Measurements from ENCODE around the gene CHST11. TPM values are rescaled to one million over a fixed set of nuclear protein-coding genes. Genes with fewer than 3 reads are reported as not detected.
A peak's percentile ranks its signal among the peaks of the same experiment; 100 is the strongest.

Gene CHST11
- total RNA-seq, 1 experiment from 2014 or later = 1.1 TPM

DNA sequence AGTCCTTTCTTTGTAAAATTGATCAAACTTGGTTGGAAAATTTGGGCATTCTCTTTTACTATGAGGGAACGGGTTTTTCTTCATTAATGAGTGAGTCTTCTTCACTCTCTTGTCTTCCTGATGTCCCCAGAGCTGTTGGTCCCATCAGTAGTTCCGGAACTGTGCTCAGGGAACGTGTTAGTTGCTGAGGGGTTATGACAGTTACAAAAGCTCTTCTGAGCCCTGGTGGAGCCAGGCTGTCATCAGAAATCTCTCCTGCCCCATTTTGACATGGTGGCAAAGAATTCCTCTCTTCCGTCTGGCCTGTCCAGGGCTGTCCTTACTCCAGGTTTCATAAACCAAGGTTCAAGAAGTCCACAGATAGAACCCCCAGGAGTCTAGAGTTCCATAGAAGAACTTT lies 292.8 kb downstream of the CHST11 start:
- intact Hi-C loops (cut with micrococcal nuclease; ENCODE audit: unreplicated experiment) = no loop called here
- Mint-ChIP-seq H3K9me3 (ENCODE audit: low read depth, unreplicated experiment) (no peaks in the 10 kb centered on the region), H3K27ac (ENCODE audit: unreplicated experiment) (no peak overlapping the region), H3K27me3 (ENCODE audit: unreplicated experiment) (peaks cover 48% of the 10 kb centered on the region), H3K36me3 (ENCODE audit: insufficient read depth, unreplicated experiment) (no peaks in the 10 kb centered on the region), H3K4me1 (ENCODE audit: low read depth, unreplicated experiment) (peaks cover 5% of the 10 kb centered on the region), H3K4me3 (ENCODE audit: low read depth, unreplicated experiment) (no peak overlapping the region)
- TF ChIP-seq, protein P1, sequence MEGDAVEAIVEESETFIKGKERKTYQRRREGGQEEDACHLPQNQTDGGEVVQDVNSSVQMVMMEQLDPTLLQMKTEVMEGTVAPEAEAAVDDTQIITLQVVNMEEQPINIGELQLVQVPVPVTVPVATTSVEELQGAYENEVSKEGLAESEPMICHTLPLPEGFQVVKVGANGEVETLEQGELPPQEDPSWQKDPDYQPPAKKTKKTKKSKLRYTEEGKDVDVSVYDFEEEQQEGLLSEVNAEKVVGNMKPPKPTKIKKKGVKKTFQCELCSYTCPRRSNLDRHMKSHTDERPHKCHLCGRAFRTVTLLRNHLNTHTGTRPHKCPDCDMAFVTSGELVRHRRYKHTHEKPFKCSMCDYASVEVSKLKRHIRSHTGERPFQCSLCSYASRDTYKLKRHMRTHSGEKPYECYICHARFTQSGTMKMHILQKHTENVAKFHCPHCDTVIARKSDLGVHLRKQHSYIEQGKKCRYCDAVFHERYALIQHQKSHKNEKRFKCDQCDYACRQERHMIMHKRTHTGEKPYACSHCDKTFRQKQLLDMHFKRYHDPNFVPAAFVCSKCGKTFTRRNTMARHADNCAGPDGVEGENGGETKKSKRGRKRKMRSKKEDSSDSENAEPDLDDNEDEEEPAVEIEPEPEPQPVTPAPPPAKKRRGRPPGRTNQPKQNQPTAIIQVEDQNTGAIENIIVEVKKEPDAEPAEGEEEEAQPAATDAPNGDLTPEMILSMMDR (IDR thresholded peaks at IDR 0.05; ENCODE audit: unreplicated experiment) = no peak
- no TSS peak for BruUV-seq (replicated peaks)
- CTCF ChIA-PET = interaction anchor here (0.6 kb wide), 1 partner anchor 289 kb away, joined by 3 read pairs; no protein-coding TSS in a partner anchor
- DNase-seq = no peak

DNA sequence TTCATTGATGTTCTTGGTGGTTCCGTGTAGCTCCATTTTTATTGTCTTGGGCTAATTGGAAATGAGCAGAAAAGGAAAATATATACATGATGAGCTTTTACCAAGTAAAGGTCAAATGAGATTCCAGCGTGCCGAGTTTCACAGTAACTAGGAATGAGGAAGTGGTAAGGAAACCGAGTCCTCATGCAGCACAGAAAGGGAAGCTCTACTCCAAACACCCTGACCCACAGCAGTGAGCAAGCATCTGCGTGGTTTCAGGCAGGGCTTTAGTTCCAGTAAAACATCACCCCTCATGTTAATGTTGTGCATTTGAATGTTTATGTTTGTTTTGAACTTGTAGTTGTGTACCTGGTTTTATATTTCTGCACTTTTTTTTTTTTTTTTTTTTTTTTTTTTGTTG lies 293.3 kb downstream of the CHST11 start:
- TF ChIP-seq, protein P1 (IDR thresholded peaks at IDR 0.05; ENCODE audit: unreplicated experiment) = no peak
- Mint-ChIP-seq H3K4me1 (ENCODE audit: low read depth, unreplicated experiment) (peaks cover 5% of the 10 kb centered on the region), H3K36me3 (ENCODE audit: insufficient read depth, unreplicated experiment) (no peaks in the 10 kb centered on the region), H3K4me3 (ENCODE audit: low read depth, unreplicated experiment) (no peak overlapping the region), H3K27ac (ENCODE audit: unreplicated experiment) (no peak overlapping the region), H3K27me3 (ENCODE audit: unreplicated experiment) (peaks cover 45% of the 10 kb centered on the region), H3K9me3 (ENCODE audit: low read depth, unreplicated experiment) (no peaks in the 10 kb centered on the region)
- peak; percentile 22 for DNase-seq
- intact Hi-C loops (cut with micrococcal nuclease; ENCODE audit: unreplicated experiment) = no loop called here
- BruUV-seq (replicated peaks) = no TSS peak
- CTCF ChIA-PET = interaction anchor here (0.6 kb wide), 1 partner anchor 290 kb away, joined by 3 read pairs; no protein-coding TSS in a partner anchor

DNA sequence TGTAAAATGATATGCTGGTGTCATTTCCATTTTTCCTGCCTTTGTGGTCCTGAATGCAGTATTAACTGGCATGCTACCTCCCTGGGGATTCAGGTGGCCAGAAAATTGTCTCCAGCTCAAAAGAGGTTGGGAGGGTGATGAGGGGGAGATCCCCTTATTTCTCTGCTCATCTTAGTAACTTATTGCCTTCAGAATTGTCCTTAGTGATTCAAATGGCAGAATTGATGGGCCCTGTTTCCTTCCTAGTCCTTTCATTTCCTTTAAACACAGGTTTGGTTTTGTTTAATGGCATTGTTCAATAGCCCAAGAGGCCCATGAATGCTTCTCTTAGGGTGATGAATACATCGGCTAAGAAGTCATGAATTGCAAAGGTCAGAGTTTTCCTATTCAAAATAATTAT lies 294.4 kb downstream of the CHST11 start:
- no TSS peak for BruUV-seq (replicated peaks)
- intact Hi-C loops (cut with micrococcal nuclease; ENCODE audit: unreplicated experiment) = no loop called here
- Mint-ChIP-seq H3K9me3 (ENCODE audit: low read depth, unreplicated experiment) (no peaks in the 10 kb centered on the region), H3K27ac (ENCODE audit: unreplicated experiment) (no peak overlapping the region), H3K36me3 (ENCODE audit: insufficient read depth, unreplicated experiment) (no peaks in the 10 kb centered on the region), H3K4me1 (ENCODE audit: low read depth, unreplicated experiment) (peaks cover 5% of the 10 kb centered on the region), H3K4me3 (ENCODE audit: low read depth, unreplicated experiment) (no peak overlapping the region), H3K27me3 (ENCODE audit: unreplicated experiment) (peaks cover 35% of the 10 kb centered on the region)
- TF ChIP-seq, protein P1 (IDR thresholded peaks at IDR 0.05; ENCODE audit: unreplicated experiment) = no peak
- DNase-seq = no peak
- CTCF ChIA-PET = no interaction called here

DNA sequence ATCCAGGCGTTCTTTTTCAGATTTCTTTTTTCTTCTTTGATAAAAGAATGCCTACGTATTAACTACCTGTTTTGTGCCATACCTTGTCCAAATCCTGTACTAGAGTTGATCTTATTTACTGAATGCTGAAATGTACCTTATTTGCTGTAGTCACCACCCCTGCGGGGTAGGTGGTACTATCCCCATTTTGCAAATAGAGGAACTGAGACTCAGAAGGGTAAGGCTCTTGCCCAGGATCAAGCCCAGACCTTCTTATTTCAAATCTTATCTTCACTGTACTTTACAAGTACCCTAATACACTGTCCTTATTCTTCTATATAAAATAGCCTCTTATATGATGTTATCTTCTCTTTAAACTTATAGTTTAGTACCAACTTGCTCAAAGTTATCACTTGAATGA lies 294.8 kb downstream of the CHST11 start:
- peak overlapping the region; percentile 7 for H3K27ac Mint-ChIP-seq (ENCODE audit: unreplicated experiment)
- H3K9me3 Mint-ChIP-seq (ENCODE audit: low read depth, unreplicated experiment) = no peaks in the 10 kb centered on the region
- no peak overlapping the region for H3K4me3 Mint-ChIP-seq (ENCODE audit: low read depth, unreplicated experiment)
- intact Hi-C loops (cut with micrococcal nuclease; ENCODE audit: unreplicated experiment) = no loop called here
- peaks cover 30% of the 10 kb centered on the region for H3K27me3 Mint-ChIP-seq (ENCODE audit: unreplicated experiment)
- no peak for DNase-seq
- TF ChIP-seq, protein P1 (IDR thresholded peaks at IDR 0.05; ENCODE audit: unreplicated experiment) = no peak
- H3K4me1 Mint-ChIP-seq (ENCODE audit: low read depth, unreplicated experiment) = peaks cover 5% of the 10 kb centered on the region
- no TSS peak for BruUV-seq (replicated peaks)
- CTCF ChIA-PET = no interaction called here
- H3K36me3 Mint-ChIP-seq (ENCODE audit: insufficient read depth, unreplicated experiment) = no peaks in the 10 kb centered on the region
